ENCODE data around the gene PFKFB4.

- TF ChIP-seq CTCF (IDR thresholded peaks at IDR 0.05): no peak
- no peak for TF ChIP-seq POLR2AphosphoS5 (IDR thresholded peaks at IDR 0.05)
Observed at GRCh38 chr3:48536785-48537184, 19.8 kb downstream of the PFKFB4 start.

Data from sigmoid colon (tissue), 4 donors.